Hippocampal formation (tissue), 2 donors: ENCODE data around the gene IRF9.
A peak's percentile ranks its signal among the peaks of the same experiment; 100 is the strongest.

Experiments used
- DNase-seq, 2 donors: peaks; one replicate each; lab custom pipeline; 2025; lab: John Stamatoyannopoulos, UW

The IRF9 gene

DNA sequence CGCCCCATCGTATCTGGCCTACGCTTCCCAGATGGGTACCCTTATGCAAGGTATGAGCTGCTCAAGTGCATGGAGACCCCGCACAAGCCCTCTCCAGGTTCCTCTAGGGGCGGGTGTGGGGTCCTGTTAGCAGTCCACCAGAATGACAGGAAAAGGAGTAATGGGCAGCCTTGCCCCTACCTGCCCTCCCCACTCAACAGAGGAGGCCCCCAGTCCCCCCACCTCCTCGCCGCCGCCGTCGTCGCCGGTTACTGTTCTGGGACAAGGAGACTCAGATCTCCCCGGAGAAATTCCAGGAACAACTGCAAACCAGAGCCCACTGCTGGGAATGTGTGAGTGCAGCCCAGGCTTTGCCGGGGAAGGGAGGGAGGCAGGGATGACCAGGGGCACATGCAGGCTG lies 16.8 kb downstream of the IRF9 start:
- no peak for DNase-seq

DNA sequence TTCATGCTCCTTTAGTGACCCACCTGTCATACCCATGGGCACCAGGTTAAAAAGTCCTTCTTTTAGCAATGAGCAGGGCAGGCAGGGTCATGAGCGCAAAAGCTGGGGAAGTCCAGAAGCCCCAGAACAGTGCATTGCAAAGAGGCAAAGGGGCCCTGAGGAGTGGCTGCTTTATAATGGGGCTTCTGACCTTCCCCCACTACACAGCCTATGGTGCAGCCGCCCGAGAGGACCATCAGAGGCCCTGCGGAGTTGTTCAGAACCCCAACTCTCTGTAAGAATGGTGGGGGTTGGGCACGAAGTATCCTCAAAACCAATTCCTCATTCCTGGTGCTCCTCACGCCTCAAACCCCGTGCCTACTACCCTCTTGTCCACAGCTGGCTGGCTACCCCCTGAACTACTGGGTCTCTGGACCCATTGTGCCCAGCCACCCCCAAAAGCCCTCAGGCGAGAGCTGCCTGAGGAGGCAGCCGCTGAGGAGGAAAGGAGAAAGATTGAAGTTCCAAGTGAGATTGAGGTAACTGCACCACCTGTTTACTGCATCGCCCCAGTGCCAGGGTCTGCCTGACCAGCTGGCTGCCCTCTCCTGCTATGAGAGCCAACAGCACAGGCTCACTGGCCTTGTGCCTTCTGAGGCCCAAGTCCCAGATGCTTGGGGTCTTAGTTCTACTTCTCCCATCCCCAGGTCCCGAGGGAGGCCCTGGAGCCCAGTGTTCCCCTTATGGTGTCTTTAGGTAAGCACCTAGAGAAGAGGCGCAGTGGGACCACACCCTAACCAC lies 17.5 kb downstream of the IRF9 start:
- DNase-seq: no peak

DNA sequence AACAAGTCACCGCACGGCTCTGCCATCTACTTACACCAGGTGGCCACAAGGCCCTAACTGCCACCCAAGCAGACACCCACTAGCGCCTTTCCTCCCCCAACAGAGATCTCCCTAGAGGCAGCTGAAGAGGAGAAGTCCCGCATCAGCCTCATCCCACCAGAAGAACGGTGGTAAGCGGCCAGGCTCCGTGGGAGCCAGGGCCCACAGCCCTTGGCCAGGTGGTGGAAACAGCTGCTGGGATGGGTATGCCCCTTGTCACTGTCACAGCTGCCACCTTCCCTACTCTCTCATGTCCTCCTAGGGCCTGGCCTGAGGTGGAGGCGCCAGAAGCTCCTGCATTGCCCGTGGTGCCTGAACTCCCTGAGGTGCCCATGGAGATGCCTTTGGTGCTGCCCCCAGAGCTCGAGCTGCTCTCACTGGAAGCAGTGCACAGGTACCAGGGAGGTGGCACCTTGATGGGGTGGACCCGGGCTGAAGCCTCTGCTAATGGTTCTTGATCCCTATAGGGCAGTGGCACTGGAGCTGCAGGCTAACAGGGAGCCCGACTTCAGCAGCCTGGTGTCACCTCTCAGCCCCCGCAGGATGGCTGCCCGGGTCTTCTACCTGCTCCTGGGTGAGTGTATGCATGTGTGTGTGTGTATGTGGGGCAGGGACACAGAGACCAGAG lies 18.4 kb downstream of the IRF9 start:
- no peak for DNase-seq

DNA sequence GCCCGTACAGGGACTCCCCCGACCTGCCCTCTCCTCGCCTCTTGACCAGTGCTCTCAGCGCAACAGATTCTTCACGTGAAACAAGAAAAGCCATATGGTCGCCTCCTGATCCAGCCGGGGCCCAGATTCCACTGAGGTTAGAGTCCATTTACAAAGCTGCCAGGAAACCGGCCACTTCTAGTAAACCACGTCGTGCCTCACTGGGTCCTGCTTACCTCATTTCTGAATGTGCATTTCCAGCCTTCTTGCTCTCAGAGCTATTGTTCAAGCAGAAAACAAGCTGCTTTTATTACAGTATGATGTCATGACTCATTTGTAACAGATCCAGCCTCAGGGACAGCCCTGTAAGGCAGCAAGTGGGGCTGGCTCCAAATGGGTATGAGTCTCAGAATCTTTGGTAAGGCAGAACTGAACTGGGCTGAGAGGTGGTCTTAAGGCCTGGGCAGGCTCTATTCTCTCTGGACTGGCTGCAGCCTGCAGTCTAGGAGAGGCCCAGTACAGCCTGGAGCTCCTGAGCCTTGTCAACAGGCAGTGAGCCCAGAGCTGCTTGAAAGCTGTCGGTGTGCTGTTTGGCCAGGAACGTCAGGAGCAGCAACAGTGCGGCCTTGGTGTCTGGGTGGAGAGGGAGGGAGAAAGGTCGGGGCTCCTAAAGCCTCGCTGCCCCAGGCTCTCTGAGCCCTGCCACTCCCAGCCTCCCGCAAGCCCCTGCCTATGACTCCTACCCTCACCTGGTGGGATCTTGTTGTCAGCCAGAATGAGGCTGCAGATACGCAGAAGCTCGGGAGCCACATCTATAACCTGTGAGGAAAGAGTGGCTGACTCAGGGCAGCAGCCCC lies 19.1 kb downstream of the IRF9 start:
- DNase-seq: peak; percentile 16 to 51

DNA sequence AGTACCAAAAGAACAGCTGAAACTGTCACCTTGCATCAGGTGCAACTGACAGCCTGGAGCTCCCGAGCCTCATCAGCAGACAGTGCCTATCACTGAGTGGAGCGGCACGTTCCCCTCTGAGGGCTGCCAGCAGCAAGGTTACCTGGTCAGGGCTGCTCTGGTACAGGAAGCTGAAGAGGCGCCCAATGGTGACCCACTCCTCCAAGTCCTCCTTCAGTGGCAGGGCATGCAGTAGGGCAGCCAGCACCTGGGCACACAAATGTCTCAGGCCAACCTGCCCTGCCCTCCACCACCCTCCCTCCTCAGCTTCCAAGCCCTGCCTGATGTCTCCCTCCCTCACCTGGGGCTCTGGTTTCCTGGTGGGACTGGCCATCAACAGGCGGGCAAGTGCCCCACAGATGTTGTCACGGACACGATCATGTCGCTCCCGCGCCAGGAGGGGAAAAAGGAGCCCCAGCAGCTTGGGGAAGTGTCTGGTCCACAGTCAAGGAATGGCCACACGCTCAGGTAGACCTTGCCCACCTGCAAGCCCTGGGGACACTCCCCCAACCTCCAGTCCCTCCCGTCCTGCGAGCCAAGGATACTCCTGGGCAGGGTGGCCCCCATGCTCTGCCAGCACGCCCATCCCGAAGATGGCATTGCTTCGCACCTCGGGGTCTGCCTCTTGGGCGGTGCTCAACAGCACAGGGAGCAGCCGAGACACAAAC lies 20.5 kb downstream of the IRF9 start:
- DNase-seq: no peak

DNA sequence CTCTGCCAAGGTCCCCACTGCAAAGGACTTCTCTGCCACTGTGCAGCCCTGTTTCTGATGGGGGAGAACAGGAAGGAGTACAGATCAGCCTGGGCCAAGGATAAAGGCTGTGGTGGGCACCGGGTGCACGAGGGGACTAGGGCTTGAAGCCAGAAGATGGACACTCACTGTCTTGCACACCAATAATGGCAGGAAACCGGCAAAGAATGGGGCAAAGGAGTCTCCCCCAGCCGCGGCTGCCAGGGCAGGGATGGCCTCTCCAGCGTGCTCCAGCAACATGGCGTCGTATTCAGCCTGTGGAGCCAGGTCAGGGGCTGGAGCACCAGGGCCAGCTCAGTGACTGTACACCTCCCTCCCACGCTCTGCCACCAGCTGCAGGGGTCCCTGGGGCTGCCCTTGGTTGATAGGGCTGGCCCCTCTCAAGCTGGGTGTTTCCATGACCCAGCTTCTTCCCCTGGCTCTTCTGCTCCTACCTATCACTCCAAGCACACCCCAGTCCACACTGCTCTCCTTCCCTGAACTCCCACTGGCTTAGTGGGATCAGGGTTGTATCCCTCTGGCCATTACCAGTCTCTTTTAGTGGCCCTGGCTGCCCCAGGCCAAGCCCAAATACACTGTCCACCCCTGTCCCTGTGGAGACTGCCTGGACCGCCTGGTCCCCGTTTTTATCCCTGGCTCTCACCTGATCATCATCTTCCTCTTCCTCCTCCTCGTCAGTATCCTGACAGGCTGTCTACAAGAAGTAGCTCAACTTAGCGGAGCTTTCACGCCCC lies 21.2 kb downstream of the IRF9 start:
- no peak for DNase-seq

DNA sequence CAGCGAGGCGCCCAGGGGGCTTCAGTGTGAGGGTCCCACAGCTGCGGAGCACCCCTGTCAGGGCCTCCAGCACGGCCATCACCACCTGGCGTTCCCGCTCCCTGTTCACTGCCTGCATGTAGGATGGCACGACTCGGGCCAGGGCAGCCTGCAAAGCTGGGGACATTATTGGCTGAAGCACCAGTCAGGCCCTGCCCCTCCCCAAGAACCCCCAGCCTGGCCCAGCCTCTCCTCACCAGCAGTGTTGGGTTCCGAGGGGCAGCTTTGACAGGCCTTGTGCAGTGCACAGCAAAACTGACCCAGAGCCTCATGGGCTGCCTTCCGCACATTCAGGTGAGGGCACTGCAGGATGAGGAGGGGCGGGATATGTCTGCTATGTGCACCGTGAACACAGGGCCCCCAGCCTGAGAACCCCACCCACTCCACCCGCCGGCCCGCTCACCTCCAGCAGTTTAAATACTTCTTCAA lies 22.0 kb downstream of the IRF9 start:
- DNase-seq: no peak

DNA sequence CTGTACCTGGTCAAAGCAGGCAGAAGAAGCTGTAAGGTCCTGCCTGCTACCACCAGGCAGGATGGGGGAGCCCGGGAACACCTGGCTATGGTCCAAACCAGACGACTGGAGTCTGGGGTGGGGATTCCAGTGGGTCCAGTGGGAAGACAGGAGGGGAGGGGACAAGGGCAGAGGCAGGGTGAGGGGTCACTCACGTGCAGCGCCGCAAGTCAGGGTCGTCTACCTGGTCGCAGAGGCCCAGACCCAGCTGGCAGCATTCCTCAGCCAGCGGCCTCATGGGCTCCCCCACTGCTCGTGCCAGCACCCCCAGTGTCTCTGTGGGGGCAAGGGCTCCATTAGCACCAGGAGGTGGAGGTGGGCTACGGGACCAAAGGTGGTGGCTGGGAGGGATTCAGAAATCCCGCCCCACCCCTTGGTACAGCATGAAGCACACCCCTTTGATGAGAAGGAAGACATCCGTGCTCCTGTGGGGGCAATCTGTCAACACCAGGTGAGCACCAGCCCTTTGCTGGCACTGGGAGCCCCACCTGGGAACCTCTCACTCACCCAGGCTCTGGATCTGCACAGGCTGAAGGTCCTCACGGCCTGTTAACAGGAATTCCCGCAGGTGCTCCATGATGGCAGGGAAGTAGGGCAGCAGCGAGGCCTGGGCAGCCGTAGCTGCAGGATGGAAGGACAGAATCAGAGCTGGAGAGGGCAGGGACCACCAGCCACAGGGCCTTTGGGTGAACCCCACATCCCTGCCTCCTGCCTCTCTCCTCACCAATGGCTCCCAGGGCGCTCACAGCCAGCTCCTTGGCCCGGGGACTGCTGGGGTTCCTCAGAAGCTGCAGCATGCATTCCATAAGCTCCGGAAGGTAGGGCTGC lies 23.3 kb downstream of the IRF9 start:
- DNase-seq: no peak

DNA sequence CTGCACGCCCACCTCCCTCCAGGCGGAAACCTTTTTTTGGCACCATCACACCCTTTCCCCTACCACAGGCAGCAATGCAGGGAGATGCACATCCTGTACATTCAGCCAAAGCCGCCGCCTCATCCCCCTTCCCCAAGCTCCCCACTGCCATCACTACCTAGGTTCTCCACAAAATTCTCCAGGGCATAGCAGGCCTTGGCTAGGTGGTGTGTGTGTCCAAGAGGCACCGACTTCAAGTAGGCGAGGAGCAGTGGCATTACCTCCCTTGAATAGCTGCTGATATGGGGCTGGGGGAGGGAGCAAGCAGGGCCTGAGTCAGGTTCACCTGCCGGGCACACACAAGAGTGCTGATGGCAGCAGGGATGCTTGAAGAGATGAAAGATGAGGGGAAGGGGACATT lies 24.0 kb downstream of the IRF9 start:
- no peak for DNase-seq

DNA sequence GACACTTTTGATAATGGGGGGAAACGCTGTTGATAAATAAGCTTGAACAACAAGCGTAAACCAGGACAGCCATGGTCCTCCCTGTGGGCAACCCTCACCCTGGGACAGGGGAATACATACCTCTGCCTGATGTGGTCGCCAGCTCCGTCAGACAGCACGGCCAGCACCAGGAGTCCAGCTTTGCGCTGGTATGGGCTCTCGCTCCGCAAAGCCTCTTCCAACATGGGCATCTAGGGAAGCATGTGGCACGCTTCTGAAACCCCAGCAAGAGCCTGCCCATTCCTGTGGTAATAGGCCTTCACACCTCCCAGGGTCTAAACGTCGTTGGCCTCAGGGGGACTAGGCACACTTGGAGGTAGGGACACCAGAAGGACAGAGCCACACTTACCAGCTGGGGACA lies 24.7 kb downstream of the IRF9 start:
- no peak for DNase-seq

DNA sequence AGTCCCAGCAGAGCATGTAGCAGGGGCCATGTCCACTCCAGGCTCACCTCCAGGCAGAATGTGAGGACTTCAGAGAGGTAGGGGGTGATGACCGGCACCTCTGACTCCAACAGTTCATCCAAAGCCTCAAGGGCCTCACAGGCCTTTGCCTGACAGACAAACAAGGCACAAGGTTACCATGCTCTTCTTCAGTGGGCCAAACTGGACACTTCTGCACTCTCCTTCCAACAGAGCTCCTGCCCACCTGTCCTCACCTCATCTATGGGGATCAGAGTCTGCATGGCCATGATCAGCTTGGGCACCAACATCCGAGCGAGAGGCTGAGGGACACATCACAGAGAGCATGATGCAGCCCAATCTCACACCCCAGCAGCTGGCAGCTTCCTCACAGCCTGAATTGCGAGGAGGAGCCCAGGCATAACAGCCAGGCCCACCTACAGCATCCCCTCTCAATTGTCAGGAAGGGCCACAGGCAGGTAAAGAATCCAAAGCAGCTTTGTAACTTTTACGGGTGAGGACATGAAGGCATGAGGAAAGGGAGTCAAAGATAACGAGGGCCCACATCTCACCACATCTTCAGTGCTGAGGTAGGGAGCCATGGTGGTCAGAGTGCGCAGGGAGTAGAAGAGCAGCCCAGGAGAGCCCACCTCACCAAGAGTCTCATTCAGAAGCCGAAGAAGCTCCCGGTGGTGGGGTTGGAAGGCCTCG lies 25.9 kb downstream of the IRF9 start:
- no peak for DNase-seq

DNA sequence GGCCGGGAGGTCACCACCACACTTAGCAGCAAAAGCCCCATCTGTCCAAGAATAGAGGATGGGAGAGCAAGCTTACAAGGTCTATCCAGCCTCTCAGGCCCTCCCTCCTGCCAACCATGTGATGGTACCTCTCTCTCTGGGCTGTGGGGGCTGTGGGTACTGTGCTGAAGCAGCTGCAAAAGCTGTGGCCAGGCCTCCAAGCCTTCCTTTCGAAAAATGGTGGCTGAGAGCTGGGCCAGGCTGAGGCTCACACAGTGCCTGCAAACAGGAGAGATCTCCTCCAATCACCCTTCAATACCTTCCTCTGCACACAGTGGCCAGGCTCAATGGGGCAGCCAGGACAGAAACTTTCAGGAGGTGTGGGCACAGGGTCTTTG lies 26.5 kb downstream of the IRF9 start:
- no peak for DNase-seq

DNA sequence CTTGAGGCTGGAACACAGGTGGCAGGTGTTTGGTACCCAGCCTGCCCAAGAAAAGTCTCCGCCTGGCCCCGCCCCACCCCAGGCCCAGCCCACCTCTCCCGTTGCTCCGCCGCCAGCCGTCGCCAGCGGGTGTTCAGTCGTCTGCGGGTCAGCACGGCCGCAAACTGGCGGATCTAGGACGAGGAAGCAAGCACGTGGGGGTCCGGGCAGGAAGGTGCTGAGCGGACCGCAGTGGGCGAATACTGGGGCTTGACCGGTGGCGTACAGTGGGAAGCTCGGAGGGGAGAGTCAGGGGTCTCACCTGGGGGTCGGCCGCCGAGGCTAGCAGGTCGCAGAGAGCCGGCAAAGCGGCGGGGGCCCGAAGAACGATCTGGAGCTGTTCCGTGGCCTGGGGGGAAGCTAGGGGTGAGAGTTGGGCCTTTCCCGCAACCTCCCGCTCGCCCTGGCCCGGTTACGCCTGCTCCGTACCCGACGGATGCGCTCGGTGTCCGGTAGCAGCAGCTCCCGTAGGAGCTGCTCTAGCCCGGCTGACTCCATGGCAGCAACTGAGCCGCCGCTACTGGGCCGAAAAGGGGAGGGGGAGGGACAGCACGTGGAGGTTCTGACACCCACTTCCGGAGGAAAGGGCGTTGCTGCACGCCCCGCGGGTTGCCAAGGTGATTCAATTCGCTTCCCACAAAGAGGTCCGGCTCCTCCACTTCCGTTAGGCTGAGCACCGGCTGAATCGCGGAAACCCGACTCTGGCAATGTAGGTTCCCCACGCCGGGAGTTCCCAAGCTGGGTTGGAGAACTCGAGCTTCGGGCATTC lies 27.4 kb downstream of the IRF9 start, which contains the start of gene IPO4:
Gene IPO4, minus strand, starts transcription at position 566 of the 808 bp plus-strand sequence. Its CDS starts 29 bp downstream, at position 537.
- peak; percentile 93 to 95 for DNase-seq

DNA sequence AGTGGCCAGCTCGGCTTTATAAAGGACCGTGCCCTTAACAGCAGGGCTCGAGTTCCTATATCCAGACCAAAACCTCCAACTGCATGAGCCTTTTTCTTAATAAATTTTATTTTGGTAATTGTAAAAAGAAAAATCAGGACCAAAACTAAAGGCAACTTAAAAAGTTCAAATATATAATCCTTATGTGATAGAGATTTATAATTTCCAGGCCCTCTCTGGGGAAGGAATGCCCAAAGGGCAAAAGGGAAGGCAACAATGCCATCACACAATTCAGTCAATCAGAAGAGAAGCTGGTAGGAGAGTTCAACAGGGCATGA lies 28.0 kb downstream of the IRF9 start:
- DNase-seq: no peak

DNA sequence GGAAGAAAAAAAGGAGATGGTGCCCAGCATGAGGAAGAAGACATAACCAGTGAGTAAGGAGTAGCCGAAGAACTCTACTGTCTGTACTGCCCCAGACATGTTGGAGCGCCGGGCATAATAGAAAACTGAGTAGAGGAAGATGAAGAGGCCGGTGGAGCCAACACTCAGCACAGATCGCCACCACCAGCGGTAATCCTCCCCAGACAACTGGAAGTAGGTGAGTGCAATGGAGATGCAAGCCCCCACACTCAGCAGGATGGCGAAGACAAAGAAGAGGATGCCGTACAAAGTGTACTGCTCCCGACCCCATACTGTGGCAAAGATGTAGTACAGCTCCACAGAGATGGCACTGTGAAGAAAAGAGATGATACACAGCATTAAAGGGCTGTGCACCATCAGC lies 28.4 kb downstream of the IRF9 start:
- no peak for DNase-seq

DNA sequence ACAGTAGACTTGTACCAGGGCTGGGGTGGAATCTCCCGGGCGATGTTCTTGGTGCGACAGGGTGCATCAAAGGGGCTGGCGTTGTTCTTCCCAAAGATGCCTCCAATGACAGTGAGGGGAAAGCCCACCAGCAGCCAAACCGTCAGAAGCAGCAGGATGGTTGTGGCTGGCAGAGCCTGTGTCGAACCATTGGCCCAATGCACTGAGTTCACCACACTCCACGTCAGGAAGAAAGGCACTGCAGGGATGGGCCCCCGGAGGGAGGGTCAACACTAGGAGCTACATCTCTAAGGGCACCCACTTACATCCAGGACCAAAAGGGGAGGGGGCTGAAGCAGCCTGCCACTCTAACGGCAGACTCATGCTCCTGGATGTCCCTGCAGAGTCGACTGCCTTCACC lies 29.4 kb downstream of the IRF9 start:
- DNase-seq: no peak

DNA sequence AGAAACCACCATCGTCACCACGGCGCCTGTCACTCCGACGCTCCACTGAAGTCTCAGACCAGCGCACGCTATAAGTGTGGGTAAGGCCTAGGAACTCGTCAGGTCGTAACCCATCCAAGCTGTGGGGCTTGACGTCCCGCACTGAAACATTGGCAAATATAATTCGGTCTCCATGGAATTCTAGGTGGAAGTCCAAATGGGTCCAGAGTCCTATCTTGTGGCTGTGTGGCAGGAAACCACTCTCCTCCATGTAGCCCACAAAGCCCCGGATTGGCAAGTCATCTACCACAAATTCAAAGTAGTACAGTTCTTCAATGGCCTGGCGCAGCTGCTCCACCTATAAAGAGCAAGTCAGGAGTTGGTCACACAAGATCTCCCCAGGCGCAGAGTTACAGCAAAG lies 31.9 kb downstream of the IRF9 start:
- no peak for DNase-seq

DNA sequence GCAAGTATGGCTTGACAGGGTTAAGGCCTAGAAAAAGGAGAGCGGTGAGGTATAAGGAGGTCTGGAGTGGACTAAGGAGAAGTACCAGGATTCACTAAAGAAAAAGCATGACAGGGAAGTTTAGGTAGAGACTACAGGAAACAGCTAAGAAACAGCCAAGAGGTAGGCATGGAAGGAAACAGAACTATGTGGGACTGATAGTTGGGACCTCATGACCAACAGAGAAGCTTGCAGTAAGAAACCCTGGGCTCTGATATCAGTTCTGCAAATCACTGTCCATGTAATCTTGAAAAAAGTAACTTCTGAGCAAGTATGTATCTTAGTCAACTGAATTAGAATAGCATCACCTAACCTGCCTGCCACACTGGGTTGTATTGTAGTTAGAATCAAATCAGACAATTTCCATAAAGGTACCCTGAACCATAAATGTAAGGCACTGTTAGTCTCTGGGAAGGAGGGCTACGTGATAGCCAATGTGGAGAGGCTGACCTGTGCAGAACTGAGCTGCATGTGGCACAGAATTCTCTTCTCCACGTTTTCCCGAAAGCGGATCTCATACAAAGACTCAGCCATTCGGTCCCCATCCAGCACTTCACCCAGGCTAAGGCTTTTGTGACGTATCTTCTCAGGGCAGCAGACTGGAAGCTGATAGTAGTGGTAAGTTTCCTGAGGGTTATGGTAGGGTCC lies 33.3 kb downstream of the IRF9 start:
- DNase-seq: no peak
